GM18517 (cell line): ENCODE results near the gene POFUT2.
"Not testable (repeated sequence)": the region's sequence is repeated elsewhere in the genome, so short reads cannot be mapped to it uniquely, and the experiment has no call there.

Source experiments
- ATAC-seq: cut with Tn5 transposase; IDR thresholded peaks from one replicate; pipeline ENCODE4 v1.9.1; 2021; ENCODE audit warnings: mild to moderate bottlenecking, moderate library complexity; ENCODE audit not compliant: unreplicated experiment

POFUT2 gene

DNA sequence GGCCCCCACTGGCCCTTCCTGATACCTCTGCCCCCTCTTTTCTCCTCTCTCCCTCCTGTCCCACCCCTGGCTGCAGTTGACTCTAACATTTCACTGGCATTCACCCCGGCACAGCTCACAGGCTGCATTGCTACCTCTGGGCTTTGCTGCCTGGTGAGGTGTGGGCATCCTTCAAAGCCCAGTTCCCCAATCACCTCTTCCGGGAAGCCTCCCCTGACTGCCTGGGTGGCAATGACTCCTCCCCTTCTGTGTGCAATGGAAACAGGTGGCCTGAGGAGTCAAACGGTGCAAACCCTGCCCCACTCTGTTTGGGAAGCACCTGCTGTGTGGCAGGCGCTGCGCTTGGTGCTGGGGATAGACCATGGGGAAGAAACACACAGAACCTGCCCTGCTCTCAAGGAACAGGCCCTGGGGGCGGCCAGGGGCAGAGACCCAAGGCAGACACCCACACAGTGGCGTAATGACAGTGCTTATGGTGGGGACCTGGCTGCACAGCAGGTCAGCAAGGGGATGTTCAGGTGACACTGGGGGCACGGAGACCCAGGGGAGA is 39.3 kb upstream of the POFUT2 start:
- ATAC-seq = no peak

DNA sequence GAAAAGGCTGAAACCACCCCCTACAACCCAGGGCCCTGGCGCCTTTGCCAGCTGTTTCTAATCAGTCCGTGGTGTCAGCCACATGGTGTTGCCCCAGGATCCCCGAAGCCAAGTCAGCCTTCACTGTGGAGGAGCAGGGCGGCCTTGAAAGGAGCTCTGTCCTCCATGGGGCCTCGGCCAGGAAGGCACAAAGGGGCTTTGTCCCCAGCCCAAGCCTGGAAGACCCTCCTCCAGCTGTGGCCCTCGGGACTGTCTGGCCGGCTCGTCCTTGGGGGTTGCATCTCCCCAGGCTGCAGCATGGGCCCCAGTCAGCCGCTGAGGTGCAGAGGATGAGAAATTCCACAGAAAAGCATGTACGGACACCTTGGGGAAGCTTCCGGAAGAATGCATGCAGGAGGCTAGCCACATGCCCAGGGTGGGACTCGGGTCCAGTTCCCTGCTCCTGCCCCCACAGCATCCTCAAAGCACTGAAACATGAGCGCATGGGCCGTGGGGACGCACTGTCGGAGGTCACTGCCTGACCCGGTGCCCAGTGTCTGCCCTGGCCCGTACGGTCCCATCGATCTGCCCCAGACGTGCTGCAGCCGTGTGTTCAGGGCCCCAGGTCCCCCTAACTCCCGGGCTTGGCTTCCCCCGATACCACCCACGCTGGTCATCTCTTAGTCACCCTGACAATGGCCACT is 38.6 kb upstream of the POFUT2 start:
- no peak for ATAC-seq

GRCh38 chr21:45325206-45326168 is 37.8 kb upstream of the POFUT2 start:
- ATAC-seq = no peak

- ATAC-seq = no peak
These were observed 37.0 kb upstream of the POFUT2 start for GRCh38 chr21:45324489-45325205.

- no peak for ATAC-seq
These were observed 36.0 kb upstream of the POFUT2 start for GRCh38 chr21:45323487-45324311.

GRCh38 chr21:45322960-45323461 is 35.3 kb upstream of the POFUT2 start:
- no peak for ATAC-seq

- ATAC-seq = no peak
These were observed 34.7 kb upstream of the POFUT2 start for GRCh38 chr21:45322231-45322959.

GRCh38 chr21:45320261-45321025 is 32.7 kb upstream of the POFUT2 start:
- no peak for ATAC-seq

- ATAC-seq = no peak
These were observed 31.9 kb upstream of the POFUT2 start for GRCh38 chr21:45319461-45320211.

GRCh38 chr21:45318556-45319404 is 31.1 kb upstream of the POFUT2 start:
- ATAC-seq = no peak

GRCh38 chr21:45318146-45318555 is 30.5 kb upstream of the POFUT2 start:
- ATAC-seq = no peak

DNA sequence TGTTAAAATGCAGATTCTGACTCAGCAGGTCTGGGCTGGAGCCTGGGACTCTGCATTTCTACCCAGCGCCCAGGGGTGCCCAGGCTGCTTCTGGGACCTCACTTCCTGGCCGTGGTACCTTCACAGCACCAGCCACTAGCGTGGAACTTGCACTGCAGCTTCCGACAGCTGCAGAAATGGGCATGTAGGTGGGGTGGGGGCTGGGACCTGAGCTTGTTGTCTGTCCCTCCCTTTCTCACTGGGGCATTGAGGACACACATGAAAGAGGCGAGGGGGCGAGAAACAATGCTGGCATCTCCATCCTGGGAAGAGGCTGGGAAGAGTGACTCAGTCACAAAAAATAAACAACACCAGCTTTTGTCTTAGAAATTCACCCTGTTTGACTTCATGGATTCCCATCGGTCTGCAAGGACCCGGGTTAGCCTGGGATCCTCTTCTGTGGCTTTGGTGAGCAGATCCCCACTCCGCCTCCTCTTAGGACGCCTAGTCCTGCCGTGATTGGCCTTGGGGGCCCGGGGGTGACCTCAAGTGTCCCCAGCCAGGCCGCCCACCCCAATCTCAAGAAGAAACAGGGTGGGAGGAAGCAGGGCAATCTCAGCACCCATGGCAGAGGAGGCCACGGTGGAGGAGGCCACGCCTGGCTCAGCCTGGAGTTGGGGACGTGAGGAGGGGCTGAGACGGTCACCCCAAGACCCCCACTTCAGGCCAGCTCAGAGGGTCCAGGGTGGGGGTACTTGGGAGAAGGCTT is 29.9 kb upstream of the POFUT2 start:
- ATAC-seq = no peak

- ATAC-seq = no peak
These were observed 29.2 kb upstream of the POFUT2 start for GRCh38 chr21:45316871-45317397.

DNA sequence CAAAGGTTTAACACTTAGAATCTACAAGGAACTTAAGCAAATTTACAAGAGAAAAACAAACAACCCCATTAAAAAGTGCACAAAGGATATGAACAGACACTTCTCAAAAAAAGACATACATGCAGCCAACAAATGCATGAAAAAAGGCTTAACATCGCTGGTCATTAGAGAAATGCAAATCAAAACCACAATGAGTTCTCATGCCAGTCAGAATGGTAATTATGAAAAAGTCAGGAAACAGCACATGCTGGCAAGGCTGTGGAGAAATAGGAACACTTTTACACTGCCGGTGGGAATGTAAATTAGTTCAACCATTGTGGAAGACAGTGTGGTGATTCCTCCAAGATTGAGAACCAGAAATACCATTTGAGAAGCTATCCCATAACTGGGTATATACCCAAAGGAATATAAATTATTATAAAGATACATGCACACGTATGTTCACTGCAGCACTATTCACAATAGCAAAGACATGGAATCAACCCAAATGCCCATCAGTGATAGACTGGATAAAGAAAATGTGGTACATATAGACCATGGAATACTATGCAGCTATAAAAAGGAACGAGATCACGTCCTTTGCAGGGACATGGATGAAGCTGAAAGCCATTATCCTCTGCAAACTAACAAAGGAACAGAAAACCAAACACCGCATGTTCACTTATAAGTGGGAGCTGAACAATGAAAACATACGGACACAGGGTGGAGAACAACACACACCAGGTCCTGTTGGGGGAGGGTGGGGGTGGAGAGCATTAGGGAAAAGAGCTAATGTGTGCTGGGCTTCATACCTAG is 28.2 kb upstream of the POFUT2 start:
- ATAC-seq = not testable (repeated sequence)

DNA sequence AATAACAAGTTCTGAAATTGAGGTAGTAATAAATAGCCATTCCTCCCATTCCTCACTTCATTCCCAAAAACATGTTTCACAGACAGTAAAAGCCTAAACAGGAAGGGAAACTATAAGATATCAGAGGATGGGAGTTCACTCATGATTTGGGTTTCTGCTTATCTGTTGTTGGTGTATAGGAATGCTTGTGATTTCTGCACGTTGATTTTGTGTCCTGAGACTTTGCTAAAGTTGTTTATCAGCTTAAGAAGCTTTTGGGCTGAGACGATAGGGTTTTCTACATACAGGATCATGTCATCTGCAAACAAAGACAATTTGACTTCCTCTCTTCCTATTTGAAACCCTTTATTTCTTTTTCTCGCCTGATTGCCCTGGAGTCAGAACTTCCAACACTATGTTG is 26.0 kb upstream of the POFUT2 start:
- ATAC-seq = no peak
